OCI-LY7 (cell line): Measurements from ENCODE around the gene STXBP5. TPM values are rescaled to one million over a fixed set of nuclear protein-coding genes. Genes with fewer than 3 reads are reported as not detected.

Experiments
- BruUV-seq: library from RNA; stranded (reverse); fragments of 400-500 nt; replicated peaks from 2 replicates; lab custom pipeline; 2021; lab: Mats Ljungman, UMichigan
- CTCF ChIA-PET: fragments of 300-600 bp; sonication (Branson Sonifier 250); formaldehyde crosslinking; loops from one replicate; lab custom pipeline; 2022; ENCODE audit warnings: antibody characterized with exemption; ENCODE audit not compliant: unreplicated experiment; lab: Charles Lee
- POLR2A ChIA-PET: fragments of 300-600 bp; sonication (Branson Sonifier 250); formaldehyde crosslinking; loops from one replicate; lab custom pipeline; 2022; ENCODE audit warnings: antibody characterized with exemption; lab: Charles Lee
- DNase-seq: peaks from one replicate; pipeline ENCODE4 v3.0.0-alpha.2; 2015; ENCODE audit warnings: low spot score
- H2AFZ ChIP-seq: fragments of 200-600 bp; sonication (generic), shearing (Covaris generic); 2 replicates; pipeline ENCODE4 v1.6.1; 2014; ENCODE audit warnings: mild to moderate bottlenecking, antibody characterized with exemption, low read length, moderate library complexity
- H3K27ac ChIP-seq: fragments of 200-600 bp; sonication (generic); 2 replicates; pipeline ENCODE4 v1.5.1; 2014; ENCODE audit warnings: mixed run types, low read depth, mild to moderate bottlenecking, moderate library complexity, low read length, inconsistent platforms; ENCODE audit not compliant: poor library complexity, severe bottlenecking
- H3K36me3 ChIP-seq: fragments of 200-600 bp; sonication (generic); 2 replicates; pipeline ENCODE4 v1.6.1; 2014; ENCODE audit warnings: mild to moderate bottlenecking, antibody characterized with exemption, low read length, moderate library complexity, mixed read lengths; ENCODE audit not compliant: insufficient read depth
- H3K4me1 ChIP-seq: fragments of 200-600 bp; sonication (generic); 2 replicates; pipeline ENCODE4 v1.5.1; 2014; ENCODE audit warnings: mild to moderate bottlenecking, low read length; ENCODE audit not compliant: insufficient read depth, poor library complexity, severe bottlenecking
- H3K4me2 ChIP-seq: fragments of 200-600 bp; sonication (generic); 2 replicates; pipeline ENCODE4 v1.6.1; 2014; ENCODE audit warnings: mild to moderate bottlenecking, low read length
- H3K4me3 ChIP-seq: fragments of 200-600 bp; sonication (generic); 2 replicates; pipeline ENCODE4 v1.5.1; 2014; ENCODE audit warnings: mild to moderate bottlenecking, low read depth, low read length; ENCODE audit not compliant: poor library complexity, severe bottlenecking
- H3K79me2 ChIP-seq: fragments of 200-600 bp; sonication (generic); 2 replicates; pipeline ENCODE4 v1.6.1; 2016; ENCODE audit warnings: low read depth, mild to moderate bottlenecking, low read length, moderate library complexity, mixed read lengths; ENCODE audit not compliant: insufficient read depth
- H3K9me2 ChIP-seq: fragments of 200-600 bp; sonication (generic); 2 replicates; pipeline ENCODE4 v1.6.1; 2016; ENCODE audit warnings: mild to moderate bottlenecking, low read length, mixed read lengths; ENCODE audit not compliant: insufficient read depth
- H3K9me3 ChIP-seq: fragments of 200-600 bp; sonication (generic); 2 replicates; pipeline ENCODE4 v1.6.1; 2014; ENCODE audit warnings: mild to moderate bottlenecking, mixed run types, low read length, mixed read lengths
- H4K20me1 ChIP-seq: fragments of 200-600 bp; sonication (generic); 2 replicates; pipeline ENCODE4 v1.6.1; 2014; ENCODE audit warnings: mild to moderate bottlenecking, antibody characterized with exemption, low read length, moderate library complexity, mixed read lengths; ENCODE audit not compliant: insufficient read depth
- EZH2phosphoT487 ChIP-seq: fragments of 200-600 bp; sonication (generic); IDR thresholded peaks from 2 replicates; pipeline ENCODE4 v1.6.1; 2018; ENCODE audit warnings: low read depth, borderline replicate concordance, mild to moderate bottlenecking, mixed run types, antibody characterized with exemption, low read length, moderate library complexity, mixed read lengths
- intact Hi-C: fragments of 100-400 bp; cut with micrococcal nuclease; formaldehyde crosslinking; loops from one replicate; pipeline ENCODE4 v1.10.0; 2022; ENCODE audit not compliant: unreplicated experiment
- total RNA-seq, 2 experiments: library from RNA; depleted of rRNA in 1 of 2; stranded (reverse); fragments of >200 nt in 1 of 2; shearing (Covaris generic) in 1 of 2; gene quantifications; 2 replicates each; pipeline ENCODE4 v1.2.3, GENCODE V29; 2014 to 2022
- TF ChIP-seq, protein P1 (sequence below): fragments of 200-600 bp; sonication (generic); conservative IDR thresholded peaks from 2 replicates; pipeline ENCODE4 v1.5.1; 2014; ENCODE audit warnings: mild to moderate bottlenecking, antibody characterized with exemption, low read length, moderate library complexity, mixed read lengths

STXBP5 gene
- total RNA-seq, 2 experiments from 2014 or later, result 12.3 to 15.4 TPM

GRCh38 chr6:147384737-147385710 lies 180.8 kb downstream of the STXBP5 start:
- ChIA-PET CTCF (no interaction called here), POLR2A (interaction anchor here (0.5 to 0.7 kb wide), 3 partner anchors 10 to 210 kb away, joined by 3 read pairs; no protein-coding TSS in a partner anchor)
- TF ChIP-seq, protein P1, sequence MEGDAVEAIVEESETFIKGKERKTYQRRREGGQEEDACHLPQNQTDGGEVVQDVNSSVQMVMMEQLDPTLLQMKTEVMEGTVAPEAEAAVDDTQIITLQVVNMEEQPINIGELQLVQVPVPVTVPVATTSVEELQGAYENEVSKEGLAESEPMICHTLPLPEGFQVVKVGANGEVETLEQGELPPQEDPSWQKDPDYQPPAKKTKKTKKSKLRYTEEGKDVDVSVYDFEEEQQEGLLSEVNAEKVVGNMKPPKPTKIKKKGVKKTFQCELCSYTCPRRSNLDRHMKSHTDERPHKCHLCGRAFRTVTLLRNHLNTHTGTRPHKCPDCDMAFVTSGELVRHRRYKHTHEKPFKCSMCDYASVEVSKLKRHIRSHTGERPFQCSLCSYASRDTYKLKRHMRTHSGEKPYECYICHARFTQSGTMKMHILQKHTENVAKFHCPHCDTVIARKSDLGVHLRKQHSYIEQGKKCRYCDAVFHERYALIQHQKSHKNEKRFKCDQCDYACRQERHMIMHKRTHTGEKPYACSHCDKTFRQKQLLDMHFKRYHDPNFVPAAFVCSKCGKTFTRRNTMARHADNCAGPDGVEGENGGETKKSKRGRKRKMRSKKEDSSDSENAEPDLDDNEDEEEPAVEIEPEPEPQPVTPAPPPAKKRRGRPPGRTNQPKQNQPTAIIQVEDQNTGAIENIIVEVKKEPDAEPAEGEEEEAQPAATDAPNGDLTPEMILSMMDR, result no peak
- TF ChIP-seq EZH2phosphoT487, result no peak
- intact Hi-C loops, result no loop called here
- Histone ChIP-seq H3K4me1 (no peaks in the 10 kb centered on the region), H4K20me1 (no peaks in the 10 kb centered on the region), H3K4me3 (no peak overlapping the region), H3K36me3 (no peaks in the 10 kb centered on the region), H3K9me3 (no peaks in the 10 kb centered on the region), H3K79me2 (no peaks in the 10 kb centered on the region), H3K27ac (no peak overlapping the region), H2AFZ (no peak overlapping the region), H3K4me2 (no peak overlapping the region), H3K9me2 (no peaks in the 10 kb centered on the region)
- DNase-seq, result no peak
- no TSS peak for BruUV-seq

DNA sequence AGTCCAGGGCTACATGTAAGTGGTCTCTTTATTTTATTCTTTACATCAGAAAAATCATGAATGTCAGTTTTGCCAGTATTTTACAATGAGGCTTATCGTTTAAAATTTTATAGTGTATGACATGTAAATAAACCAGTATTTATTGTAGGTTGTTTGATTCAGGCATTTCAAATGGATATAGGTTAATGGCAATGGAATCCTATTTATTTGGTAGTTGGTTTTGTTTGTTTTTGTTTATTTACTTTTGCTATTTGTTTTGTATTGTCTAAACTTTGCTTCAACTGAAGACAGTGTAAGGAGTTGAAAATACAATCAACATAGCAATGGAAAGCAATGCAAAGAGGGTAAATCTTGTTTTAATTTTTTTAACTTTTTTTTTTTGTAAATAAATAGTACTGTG lies 185.2 kb downstream of the STXBP5 start:
- ChIA-PET POLR2A (interaction anchor here (1.4 kb wide), 1 partner anchor 10 kb away, joined by 3 read pairs; no protein-coding TSS in a partner anchor), CTCF (no interaction called here)
- no peak for DNase-seq
- H2AFZ ChIP-seq, result no peak overlapping the region
- H4K20me1 ChIP-seq, result no peaks in the 10 kb centered on the region
- H3K79me2 ChIP-seq, result no peaks in the 10 kb centered on the region
- no peak overlapping the region for H3K4me2 ChIP-seq
- no peak overlapping the region for H3K4me3 ChIP-seq
- no TSS peak for BruUV-seq
- intact Hi-C loops, result no loop called here
- no peaks in the 10 kb centered on the region for H3K4me1 ChIP-seq
- no peaks in the 10 kb centered on the region for H3K9me3 ChIP-seq
- no peaks in the 10 kb centered on the region for H3K36me3 ChIP-seq
- no peak overlapping the region for H3K27ac ChIP-seq
- TF ChIP-seq, protein P1, result no peak
- no peak for TF ChIP-seq EZH2phosphoT487
- no peaks in the 10 kb centered on the region for H3K9me2 ChIP-seq
